Stimulated activated CD8-positive, alpha-beta memory T cell treated with anti-CD3 and anti-CD28 coated beads, Interleukin-12 subunit alpha, Interleukin-12 subunit beta, amount 100 ng/mL, for 4 hours (primary cell): ENCODE data around the gene GRK5.

Source experiments
- DNase-seq: peaks from one replicate; pipeline ENCODE4 v3.0.0-alpha.2; 2020; ENCODE audit warnings: low read depth

The GRK5 gene

GRCh38 chr10:119407254-119407777 lies 199.9 kb downstream of the GRK5 start:
- DNase-seq, result no peak

- DNase-seq, result no peak
Measured at GRCh38 chr10:119408072-119408471, 200.7 kb downstream of the GRK5 start.

- no peak for DNase-seq
Measured at GRCh38 chr10:119408969-119409371, 201.6 kb downstream of the GRK5 start.

GRCh38 chr10:119409385-119409784 lies 202.0 kb downstream of the GRK5 start:
- DNase-seq, result no peak

GRCh38 chr10:119409906-119410305 lies 202.5 kb downstream of the GRK5 start:
- no peak for DNase-seq

GRCh38 chr10:119410361-119411116 lies 203.2 kb downstream of the GRK5 start:
- DNase-seq, result no peak

GRCh38 chr10:119412244-119413092 lies 205.1 kb downstream of the GRK5 start:
- DNase-seq, result no peak

GRCh38 chr10:119413093-119413453 lies 205.7 kb downstream of the GRK5 start:
- DNase-seq, result no peak

- DNase-seq, result no peak
Measured at GRCh38 chr10:119413471-119414080, 206.2 kb downstream of the GRK5 start.

GRCh38 chr10:119414081-119414611 lies 206.8 kb downstream of the GRK5 start:
- DNase-seq, result no peak

GRCh38 chr10:119415121-119415520 lies 207.8 kb downstream of the GRK5 start:
- no peak for DNase-seq

GRCh38 chr10:119415536-119416503 lies 208.4 kb downstream of the GRK5 start:
- DNase-seq, result no peak

- DNase-seq, result peak; percentile 49
Measured at GRCh38 chr10:119416855-119417254, 209.5 kb downstream of the GRK5 start.

GRCh38 chr10:119417852-119418251 lies 210.5 kb downstream of the GRK5 start:
- no peak for DNase-seq

- no peak for DNase-seq
Measured at GRCh38 chr10:119418362-119418761, 211.0 kb downstream of the GRK5 start.

GRCh38 chr10:119419931-119420330 lies 212.6 kb downstream of the GRK5 start:
- no peak for DNase-seq

GRCh38 chr10:119420950-119421875 lies 213.8 kb downstream of the GRK5 start:
- no peak for DNase-seq

GRCh38 chr10:119421891-119422681 lies 214.7 kb downstream of the GRK5 start:
- DNase-seq, result no peak
